Lower lobe of right lung (tissue), 2 donors: ENCODE measurements around the gene IGFBP2. TPM values are rescaled to one million over a fixed set of nuclear protein-coding genes. Genes with fewer than 3 reads are reported as not detected.

Experiments used
- ATAC-seq, 2 donors: fragments of 200-7000 bp; cut with Tn5 transposase; one replicate each; pipeline ENCODE4 v1.9.1; 2020 to 2022; ENCODE audit warnings: mild to moderate bottlenecking in 2 of 2, moderate library complexity in 2 of 2
- DNase-seq: peaks from one replicate; pipeline ENCODE4 v3.0.0-alpha.2; 2020
- H3K27ac ChIP-seq: fragments of 200-600 bp; one replicate; pipeline ENCODE4 v1.8.0; 2022
- H3K27me3 ChIP-seq: fragments of 200-600 bp; one replicate; pipeline ENCODE4 v1.8.0; 2022; ENCODE audit warnings: low read depth
- H3K36me3 ChIP-seq: fragments of 200-600 bp; one replicate; pipeline ENCODE4 v1.8.0; 2022; ENCODE audit warnings: mild to moderate bottlenecking
- H3K4me1 ChIP-seq: fragments of 200-600 bp; one replicate; pipeline ENCODE4 v1.8.0; 2022
- H3K4me3 ChIP-seq: fragments of 200-600 bp; one replicate; pipeline ENCODE4 v1.8.0; 2022; ENCODE audit warnings: mild to moderate bottlenecking
- H3K9me3 ChIP-seq: fragments of 200-600 bp; one replicate; pipeline ENCODE4 v1.8.0; 2022
- intact Hi-C: fragments of 100-400 bp; cut with DNase I; formaldehyde crosslinking; loops from one replicate; pipeline ENCODE4 v1.11.0; 2022
- total RNA-seq: library from RNA; stranded (reverse); fragmentation: NEBNext Ultra II Directional; extraction: Animal tissue kit (Norgen Biotek cat#: 25700); gene quantifications from one replicate; pipeline ENCODE4 v1.2.1, GENCODE V29; 2021
- TF ChIP-seq, protein P1 (sequence below): fragments of 200-600 bp; IDR thresholded peaks from one replicate; pipeline ENCODE4 v1.8.0; 2022; ENCODE audit warnings: antibody characterized with exemption, mild to moderate bottlenecking
- donor health status: DM: no; HTN: yes; CAD: no; lungs with severe emphysema.

IGFBP2 gene
- total RNA-seq, 1 donor from 2014 or later: 37.7 TPM

DNA sequence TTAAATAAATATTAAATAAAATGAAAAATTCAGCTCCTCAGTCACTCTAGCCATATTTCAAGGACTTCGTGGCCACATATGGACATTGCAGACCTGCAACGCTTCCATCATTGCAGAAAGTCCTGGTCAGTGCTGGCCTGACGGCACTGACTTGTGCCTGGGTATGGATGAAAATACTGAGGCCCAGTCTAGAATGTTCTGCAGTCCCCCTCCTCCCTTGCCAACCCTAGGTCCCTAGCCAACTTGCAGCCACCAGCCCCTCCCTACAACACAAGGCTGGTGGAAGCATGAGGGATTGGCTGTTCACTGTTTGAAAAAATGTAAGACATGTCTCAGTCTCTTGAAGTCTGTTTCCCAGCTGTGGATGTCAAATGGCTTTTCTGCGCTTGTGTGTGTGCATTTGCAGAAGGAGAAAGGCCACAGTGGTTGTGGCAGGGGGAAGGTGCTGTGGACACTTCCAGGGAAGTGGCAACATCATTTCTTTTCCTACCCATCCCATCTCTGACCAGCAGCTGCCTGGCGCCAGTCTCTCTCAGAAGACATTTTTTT lies 52.2 kb downstream of the IGFBP2 start:
- intact Hi-C loops: no loop called here
- ATAC-seq: no peak
- peaks cover 6% of the 10 kb centered on the region for H3K27me3 ChIP-seq
- peaks cover 48% of the 10 kb centered on the region for H3K4me1 ChIP-seq
- TF ChIP-seq, protein P1, sequence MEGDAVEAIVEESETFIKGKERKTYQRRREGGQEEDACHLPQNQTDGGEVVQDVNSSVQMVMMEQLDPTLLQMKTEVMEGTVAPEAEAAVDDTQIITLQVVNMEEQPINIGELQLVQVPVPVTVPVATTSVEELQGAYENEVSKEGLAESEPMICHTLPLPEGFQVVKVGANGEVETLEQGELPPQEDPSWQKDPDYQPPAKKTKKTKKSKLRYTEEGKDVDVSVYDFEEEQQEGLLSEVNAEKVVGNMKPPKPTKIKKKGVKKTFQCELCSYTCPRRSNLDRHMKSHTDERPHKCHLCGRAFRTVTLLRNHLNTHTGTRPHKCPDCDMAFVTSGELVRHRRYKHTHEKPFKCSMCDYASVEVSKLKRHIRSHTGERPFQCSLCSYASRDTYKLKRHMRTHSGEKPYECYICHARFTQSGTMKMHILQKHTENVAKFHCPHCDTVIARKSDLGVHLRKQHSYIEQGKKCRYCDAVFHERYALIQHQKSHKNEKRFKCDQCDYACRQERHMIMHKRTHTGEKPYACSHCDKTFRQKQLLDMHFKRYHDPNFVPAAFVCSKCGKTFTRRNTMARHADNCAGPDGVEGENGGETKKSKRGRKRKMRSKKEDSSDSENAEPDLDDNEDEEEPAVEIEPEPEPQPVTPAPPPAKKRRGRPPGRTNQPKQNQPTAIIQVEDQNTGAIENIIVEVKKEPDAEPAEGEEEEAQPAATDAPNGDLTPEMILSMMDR: no peak
- no peaks in the 10 kb centered on the region for H3K9me3 ChIP-seq
- H3K4me3 ChIP-seq: no peak overlapping the region
- H3K27ac ChIP-seq: no peak overlapping the region
- DNase-seq: no peak
- no peaks in the 10 kb centered on the region for H3K36me3 ChIP-seq

DNA sequence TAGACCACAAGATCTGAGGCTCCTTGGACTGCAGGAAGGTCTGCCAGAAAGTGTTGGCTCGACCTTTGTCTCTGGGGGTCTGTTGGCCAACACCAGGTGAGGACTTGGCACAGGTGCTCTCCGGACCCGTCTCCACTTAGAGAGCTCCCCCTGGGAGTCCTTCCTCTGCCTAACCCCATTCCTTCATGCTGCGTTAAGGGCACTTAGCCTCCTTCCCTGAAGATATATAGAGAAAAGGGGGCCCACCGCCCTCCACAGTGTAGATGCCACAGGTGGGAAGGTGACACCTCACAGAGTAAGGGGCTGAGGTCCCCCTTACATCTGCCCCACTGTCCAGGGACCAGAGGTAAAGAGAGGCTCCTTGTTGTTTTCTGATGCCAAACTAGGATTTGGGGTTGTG lies 53.9 kb downstream of the IGFBP2 start:
- no peak for DNase-seq
- no peaks in the 10 kb centered on the region for H3K9me3 ChIP-seq
- intact Hi-C loops: no loop called here
- TF ChIP-seq, protein P1: no peak
- no peak for ATAC-seq
- no peak overlapping the region for H3K27ac ChIP-seq
- peaks cover 9% of the 10 kb centered on the region for H3K27me3 ChIP-seq
- peaks cover 44% of the 10 kb centered on the region for H3K4me1 ChIP-seq
- no peaks in the 10 kb centered on the region for H3K36me3 ChIP-seq
- no peak overlapping the region for H3K4me3 ChIP-seq

DNA sequence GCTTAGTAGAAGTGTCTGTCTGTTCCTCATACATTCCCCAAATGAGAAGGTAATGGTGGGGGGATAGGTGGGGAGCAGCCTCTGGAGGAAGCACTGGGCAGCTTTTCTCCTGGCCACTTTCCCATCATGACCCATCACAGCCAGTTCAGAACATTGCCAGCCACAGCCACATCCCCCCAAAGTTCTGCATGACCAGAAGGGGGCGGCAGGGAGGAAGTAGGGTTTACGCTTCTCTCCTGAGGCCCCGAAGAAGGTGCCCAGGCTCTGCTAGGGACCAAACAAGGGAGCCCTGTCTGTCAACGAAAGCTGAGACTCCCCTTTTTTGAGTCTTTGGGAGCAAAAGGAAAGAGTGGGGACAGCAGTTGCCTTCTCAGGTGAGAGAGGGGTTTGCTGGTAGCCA lies 54.4 kb downstream of the IGFBP2 start:
- TF ChIP-seq, protein P1: no peak
- H3K4me3 ChIP-seq: no peak overlapping the region
- H3K9me3 ChIP-seq: no peaks in the 10 kb centered on the region
- peaks cover 42% of the 10 kb centered on the region for H3K4me1 ChIP-seq
- DNase-seq (no peak), ATAC-seq (no peak)
- H3K27me3 ChIP-seq: peaks cover 12% of the 10 kb centered on the region
- H3K36me3 ChIP-seq: no peaks in the 10 kb centered on the region
- H3K27ac ChIP-seq: no peak overlapping the region
- intact Hi-C loops: no loop called here

DNA sequence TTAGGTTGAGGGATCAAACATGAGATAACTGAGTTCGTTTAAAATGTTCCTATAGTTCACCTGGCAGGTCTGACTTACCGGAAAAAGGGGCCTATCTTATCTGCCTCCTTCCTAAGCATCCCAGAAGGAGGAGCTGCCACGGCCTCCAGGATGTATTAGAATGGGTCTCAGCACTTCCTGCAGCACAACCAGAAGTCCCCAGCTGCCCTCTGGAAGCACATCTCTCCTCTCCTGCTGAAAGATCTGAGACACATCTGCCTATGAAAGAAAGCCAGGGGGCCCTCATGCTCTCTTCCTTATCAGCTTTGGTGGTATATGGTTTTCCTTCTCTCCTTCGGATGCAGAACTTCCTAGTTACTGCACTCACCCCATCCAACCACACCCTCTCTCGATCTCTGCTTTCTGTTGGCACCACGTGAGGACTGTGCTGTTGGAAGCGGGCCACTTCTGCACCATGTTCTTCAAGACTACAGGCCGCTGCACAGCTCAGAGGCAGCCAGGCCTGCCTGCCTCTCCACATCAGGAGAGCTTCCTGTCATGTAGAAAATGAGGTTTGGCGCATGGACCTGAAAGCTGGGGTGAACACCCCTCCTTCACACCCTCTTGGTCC lies 55.6 kb downstream of the IGFBP2 start:
- H3K36me3 ChIP-seq: no peaks in the 10 kb centered on the region
- ATAC-seq: no peak
- intact Hi-C loops: no loop called here

DNA sequence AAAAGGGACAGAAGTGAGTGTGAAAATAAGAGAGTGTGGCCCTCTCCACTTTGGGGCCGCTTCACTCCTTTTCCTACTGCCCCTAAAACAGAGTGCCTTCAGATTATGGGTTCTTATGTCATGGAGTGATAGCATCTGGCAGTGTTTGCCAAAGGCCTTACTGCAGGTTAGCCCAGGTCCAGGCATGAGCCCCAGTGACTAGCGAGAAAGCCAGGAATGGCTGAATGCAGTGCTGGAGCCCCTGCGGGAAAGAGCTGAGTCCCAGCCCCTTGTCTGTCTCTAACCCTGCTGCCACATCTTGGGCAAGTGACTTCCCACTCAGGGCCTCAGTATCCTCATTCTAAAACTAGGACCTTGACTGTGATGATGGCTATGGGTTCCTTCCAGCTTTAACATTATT lies 56.2 kb downstream of the IGFBP2 start:
- DNase-seq: no peak
- Histone ChIP-seq H3K9me3 (no peaks in the 10 kb centered on the region), H3K27ac (no peak overlapping the region), H3K36me3 (no peaks in the 10 kb centered on the region), H3K4me1 (peaks cover 40% of the 10 kb centered on the region), H3K4me3 (no peak overlapping the region), H3K27me3 (peaks cover 22% of the 10 kb centered on the region)
- TF ChIP-seq, protein P1: no peak
- no peak for ATAC-seq
- intact Hi-C loops: no loop called here

More for the DNA sequence above, 55.6 kb downstream of the IGFBP2 start:
- Histone ChIP-seq H3K27me3 (peaks cover 16% of the 10 kb centered on the region), H3K4me3 (no peak overlapping the region), H3K4me1 (peaks cover 39% of the 10 kb centered on the region), H3K27ac (no peak overlapping the region), H3K9me3 (no peaks in the 10 kb centered on the region)
- TF ChIP-seq, protein P1: no peak
- DNase-seq: no peak
